AG09309 (cell line): Measurements from ENCODE around the gene TBC1D14.

Experiments
- DNase-seq: peaks from one replicate; pipeline ENCODE4 v3.0.0-alpha.2; 2010; ENCODE audit warnings: low read depth
- H3K4me3 ChIP-seq: 2 replicates; pipeline ENCODE4 v1.5.1; 2011; ENCODE audit warnings: mild to moderate bottlenecking, low read depth, low read length, moderate library complexity; ENCODE audit not compliant: control insufficient read depth
- CTCF ChIP-seq: IDR thresholded peaks from 2 replicates; pipeline ENCODE4 v1.5.1; 2011; ENCODE audit warnings: mild to moderate bottlenecking, low read depth, low read length, inconsistent platforms; ENCODE audit not compliant: insufficient read depth, control insufficient read depth; ENCODE audit errors: missing control alignments

The TBC1D14 gene

GRCh38 chr4:7017446-7018048, 107.9 kb downstream of the TBC1D14 start:
- no peak for TF ChIP-seq CTCF
- no peak overlapping the region for H3K4me3 ChIP-seq
- no peak for DNase-seq

GRCh38 chr4:7018281-7018680, 108.7 kb downstream of the TBC1D14 start:
- TF ChIP-seq CTCF = no peak
- H3K4me3 ChIP-seq = no peak overlapping the region
- DNase-seq = no peak

- H3K4me3 ChIP-seq = no peak overlapping the region
- DNase-seq = no peak
- TF ChIP-seq CTCF = no peak
These were observed 109.7 kb downstream of the TBC1D14 start for GRCh38 chr4:7019367-7019766.

GRCh38 chr4:7020290-7020689, 110.7 kb downstream of the TBC1D14 start:
- DNase-seq = no peak
- no peak for TF ChIP-seq CTCF
- H3K4me3 ChIP-seq = no peak overlapping the region

GRCh38 chr4:7020856-7021255, 111.2 kb downstream of the TBC1D14 start:
- no peak for DNase-seq
- H3K4me3 ChIP-seq = no peak overlapping the region
- TF ChIP-seq CTCF = no peak

GRCh38 chr4:7021355-7021754, 111.7 kb downstream of the TBC1D14 start:
- DNase-seq = no peak
- TF ChIP-seq CTCF = no peak
- no peak overlapping the region for H3K4me3 ChIP-seq
